Stimulated activated CD8-positive, alpha-beta memory T cell treated with anti-CD3 and anti-CD28 coated beads, Interleukin-7, amount 100 ng/mL, for 1 hour (primary cell): ENCODE data around the gene CRIM1.
"Not testable (repeated sequence)": the region's sequence is repeated elsewhere in the genome, so short reads cannot be mapped to it uniquely, and the experiment has no call there.

Source experiments
- DNase-seq, 2 donors: peaks; one replicate each; pipeline ENCODE4 v3.0.0-alpha.2; 2020; ENCODE audit warnings: low read depth in 2 of 2

Gene CRIM1, protein sequence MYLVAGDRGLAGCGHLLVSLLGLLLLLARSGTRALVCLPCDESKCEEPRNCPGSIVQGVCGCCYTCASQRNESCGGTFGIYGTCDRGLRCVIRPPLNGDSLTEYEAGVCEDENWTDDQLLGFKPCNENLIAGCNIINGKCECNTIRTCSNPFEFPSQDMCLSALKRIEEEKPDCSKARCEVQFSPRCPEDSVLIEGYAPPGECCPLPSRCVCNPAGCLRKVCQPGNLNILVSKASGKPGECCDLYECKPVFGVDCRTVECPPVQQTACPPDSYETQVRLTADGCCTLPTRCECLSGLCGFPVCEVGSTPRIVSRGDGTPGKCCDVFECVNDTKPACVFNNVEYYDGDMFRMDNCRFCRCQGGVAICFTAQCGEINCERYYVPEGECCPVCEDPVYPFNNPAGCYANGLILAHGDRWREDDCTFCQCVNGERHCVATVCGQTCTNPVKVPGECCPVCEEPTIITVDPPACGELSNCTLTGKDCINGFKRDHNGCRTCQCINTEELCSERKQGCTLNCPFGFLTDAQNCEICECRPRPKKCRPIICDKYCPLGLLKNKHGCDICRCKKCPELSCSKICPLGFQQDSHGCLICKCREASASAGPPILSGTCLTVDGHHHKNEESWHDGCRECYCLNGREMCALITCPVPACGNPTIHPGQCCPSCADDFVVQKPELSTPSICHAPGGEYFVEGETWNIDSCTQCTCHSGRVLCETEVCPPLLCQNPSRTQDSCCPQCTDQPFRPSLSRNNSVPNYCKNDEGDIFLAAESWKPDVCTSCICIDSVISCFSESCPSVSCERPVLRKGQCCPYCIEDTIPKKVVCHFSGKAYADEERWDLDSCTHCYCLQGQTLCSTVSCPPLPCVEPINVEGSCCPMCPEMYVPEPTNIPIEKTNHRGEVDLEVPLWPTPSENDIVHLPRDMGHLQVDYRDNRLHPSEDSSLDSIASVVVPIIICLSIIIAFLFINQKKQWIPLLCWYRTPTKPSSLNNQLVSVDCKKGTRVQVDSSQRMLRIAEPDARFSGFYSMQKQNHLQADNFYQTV

GRCh38 chr2:36355151-36355889 lies at the start of gene CRIM1:
Gene CRIM1 (plus strand): TSS chr2:36355778. CDS start chr2:36356293, 515 bp downstream.
- no peak for DNase-seq

DNA sequence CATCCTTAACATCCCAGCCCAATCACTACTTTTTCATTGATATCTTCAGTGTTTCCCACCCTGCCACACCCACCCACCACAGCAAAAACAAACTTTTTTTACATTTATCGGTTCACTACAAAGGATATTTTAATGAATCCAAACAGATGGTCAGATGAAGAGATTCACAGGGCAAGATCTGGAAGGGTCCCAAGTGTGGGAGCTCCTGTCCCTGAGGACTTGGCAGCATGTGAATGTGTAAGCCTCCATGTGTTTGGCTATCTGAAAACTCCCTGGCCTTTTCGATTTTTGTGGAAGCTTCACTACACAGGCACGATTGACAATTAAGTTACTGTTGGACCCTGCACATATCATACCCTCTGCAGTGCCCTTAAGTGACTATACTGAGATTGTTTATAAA lies 48.1 kb upstream of the CRIM1 start:
- no peak for DNase-seq

GRCh38 chr2:36310444-36310843 lies 45.1 kb upstream of the CRIM1 start:
- not testable (repeated sequence) for DNase-seq

- no peak for DNase-seq
Measured at GRCh38 chr2:36318547-36318946, 37.0 kb upstream of the CRIM1 start.

DNA sequence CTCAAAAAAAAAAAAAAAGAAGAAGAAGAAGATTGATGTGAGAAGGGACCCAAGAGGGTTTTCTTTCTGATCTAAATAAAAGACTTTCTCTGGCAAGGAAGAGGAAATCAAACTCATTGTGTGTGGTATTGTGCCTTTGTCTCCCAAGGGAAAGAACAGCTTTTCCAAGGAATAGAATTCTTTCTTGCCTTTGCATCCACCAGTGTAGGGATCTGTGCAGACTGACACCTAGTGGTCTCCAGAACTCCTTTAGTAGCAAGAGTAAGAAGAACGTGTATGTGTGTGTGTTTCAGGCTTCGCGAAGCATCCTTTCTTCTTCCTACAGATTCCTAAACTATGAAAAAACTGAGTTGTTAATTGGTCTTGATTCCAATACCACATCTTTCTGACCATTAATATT lies 33.5 kb upstream of the CRIM1 start:
- no peak for DNase-seq

DNA sequence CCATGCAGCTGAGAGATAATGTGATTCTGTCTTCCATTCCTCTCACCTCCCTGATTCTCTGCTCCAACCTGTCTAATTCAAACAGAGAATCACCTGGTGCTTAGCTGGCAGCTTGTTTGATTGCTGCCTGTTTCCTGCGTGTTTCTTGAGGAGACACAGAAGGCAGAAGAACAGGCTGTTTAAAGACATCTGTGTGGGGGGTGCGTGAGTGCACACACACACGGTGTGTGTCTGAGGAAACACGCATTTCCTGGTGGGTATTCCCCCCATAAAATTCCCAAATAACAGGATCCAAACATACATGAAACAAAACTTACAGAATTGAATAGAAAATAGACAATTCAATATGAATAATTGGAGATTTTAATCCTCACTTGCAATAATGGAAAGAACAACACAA lies 29.3 kb upstream of the CRIM1 start:
- DNase-seq = no peak

GRCh38 chr2:36329251-36329650 lies 26.3 kb upstream of the CRIM1 start:
- DNase-seq = no peak

DNA sequence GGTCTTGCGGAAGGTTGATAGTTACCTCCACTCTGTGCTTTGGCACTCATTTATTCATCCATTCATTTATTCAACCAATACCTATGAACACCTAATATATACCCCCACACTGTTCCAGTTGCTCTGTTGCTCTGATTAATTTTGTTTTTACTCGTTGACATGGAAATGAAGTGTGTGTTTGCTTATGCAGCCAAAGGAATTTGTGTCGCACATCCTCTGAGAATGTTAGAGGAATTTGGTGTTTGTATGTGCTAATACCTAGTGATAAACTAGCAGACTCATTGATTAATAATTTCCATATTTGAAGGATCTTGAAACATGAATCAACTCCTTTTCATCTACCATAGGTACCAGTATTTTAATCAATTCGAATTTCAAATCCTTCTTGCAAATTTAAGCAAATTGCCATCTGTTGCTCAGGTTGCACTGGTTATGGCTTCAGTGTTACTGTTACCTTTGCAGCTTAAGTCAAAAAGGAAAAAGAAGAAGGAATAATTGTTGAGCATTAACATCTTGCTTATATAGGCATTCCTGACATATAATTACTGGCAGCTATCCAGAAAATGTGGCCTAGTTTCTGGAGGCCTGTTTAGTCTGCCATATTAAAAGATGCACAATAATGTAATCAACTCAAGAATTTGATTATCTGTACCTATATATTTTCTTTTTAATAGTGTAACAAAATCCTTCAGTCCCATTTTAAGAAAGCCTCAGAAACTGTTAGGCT lies 25.7 kb upstream of the CRIM1 start:
- DNase-seq = no peak

GRCh38 chr2:36330473-36331395 lies 24.8 kb upstream of the CRIM1 start:
- DNase-seq = no peak

DNA sequence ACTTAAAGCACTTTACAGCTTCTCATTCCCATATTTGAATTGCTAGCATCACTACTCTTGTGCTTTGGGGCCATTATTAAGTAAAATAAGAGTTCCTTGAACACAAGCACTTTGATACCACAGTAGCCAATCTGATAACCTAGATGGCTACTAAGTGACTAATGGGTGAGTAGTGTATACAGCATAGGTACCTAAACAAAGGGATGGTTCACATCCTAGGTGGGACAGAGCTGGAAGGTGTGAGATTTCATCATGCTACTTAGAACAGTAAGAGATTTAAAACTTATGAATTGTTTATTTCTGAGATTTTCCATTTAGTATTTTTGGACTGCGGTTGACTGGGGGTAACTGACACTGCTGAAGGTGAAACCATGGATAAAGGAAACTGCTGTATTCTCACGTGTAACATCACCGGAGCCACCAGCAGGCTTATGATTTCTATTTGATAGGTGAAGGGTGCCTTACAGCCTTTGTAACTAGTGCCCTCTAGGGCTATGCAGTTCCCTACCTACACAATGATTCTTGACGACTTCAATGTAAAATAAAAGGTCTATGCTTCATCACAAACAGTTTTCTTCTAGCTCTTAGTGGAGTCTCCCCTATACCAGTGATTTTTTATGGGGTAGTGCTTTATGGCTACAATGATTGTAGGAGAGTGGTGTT lies 22.1 kb upstream of the CRIM1 start:
- DNase-seq = no peak

- DNase-seq = no peak
Measured at GRCh38 chr2:36335597-36335996, 20.0 kb upstream of the CRIM1 start.

- no peak for DNase-seq
Measured at GRCh38 chr2:36336321-36336720, 19.3 kb upstream of the CRIM1 start.

DNA sequence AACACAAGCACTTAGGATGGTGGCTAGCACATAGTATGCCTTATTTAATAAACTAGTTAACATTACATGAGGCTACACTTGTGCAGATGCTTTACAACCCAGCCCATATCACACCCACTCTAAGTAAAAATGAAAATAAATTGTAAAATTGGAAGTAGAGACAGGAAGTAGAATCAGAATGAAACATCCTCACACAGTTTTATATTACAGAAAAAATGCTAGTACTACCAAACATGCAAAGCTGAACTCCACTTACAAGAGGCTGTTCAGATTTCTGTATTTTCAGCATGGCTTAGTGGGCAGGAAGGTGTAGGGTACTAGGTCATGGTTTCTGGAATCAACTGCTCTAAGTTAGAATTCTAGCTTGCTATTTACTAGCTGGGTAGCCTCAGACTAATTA lies 18.2 kb upstream of the CRIM1 start:
- no peak for DNase-seq

DNA sequence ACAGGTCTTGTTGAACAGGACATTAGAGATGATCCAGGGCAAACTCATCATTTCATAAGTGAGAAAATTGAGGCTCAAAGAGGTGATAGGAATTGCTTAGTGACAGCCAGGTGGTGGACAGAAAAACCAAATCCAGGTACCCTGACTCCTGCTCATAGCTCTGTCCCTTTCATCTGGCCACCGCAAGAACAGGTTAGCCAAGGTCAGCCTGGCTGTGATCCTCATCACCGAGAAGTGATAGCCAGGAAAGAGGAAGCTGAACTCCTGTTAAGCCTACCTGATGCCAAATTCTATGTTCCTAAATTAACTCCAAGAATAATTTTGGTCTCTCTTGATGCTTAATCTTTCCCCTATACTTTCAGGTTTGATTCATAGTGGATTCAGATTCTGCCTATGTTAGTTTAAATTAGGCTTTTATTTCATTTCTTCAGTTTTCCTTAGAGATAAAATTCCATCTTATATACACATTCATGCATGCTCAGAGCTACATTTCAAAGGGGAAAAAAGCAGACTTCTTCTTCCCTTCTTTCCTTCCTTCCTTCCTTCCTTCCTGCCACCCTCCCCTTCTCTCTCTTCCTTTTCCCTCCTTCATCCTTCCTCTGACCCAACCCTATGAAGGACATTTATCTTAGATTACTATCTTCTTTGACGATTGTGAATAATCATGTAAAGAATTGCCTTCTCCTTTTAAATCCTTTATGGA lies 17.3 kb upstream of the CRIM1 start:
- DNase-seq = no peak

DNA sequence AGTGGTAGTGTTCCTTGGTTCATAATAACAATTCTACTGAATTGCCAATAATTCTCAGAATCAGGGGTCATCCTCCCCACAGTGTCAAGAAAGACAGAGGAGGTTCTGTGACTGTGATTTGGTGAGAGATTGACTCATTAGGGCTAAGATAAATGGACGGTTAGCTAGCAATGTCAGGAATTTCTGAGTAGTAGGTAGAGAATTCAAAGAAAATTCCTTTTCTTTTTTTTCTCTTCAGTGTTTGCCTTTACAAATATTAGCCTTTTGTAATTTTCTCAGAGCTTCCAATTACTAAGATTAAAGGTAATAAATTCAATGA lies 16.8 kb upstream of the CRIM1 start:
- DNase-seq = no peak

- no peak for DNase-seq
Measured at GRCh38 chr2:36339607-36340218, 15.9 kb upstream of the CRIM1 start.

DNA sequence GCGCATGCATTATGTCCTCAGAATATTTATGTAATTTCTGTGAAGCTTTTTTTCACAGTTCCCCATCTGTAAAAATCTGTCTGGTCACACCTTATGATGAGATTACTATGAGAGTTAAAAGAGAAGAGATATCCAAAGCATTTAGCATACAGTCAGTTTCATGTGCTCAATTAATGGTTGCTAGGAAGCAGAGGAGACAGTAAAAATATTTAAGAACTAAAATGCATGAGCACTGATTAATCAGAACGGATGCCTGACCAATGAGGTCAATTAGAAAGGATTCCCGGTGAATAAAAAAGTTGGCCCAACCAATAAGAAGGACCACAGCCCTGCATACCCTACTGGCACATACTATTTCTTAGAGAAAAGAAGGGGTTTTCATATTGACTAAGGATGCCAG lies 12.0 kb upstream of the CRIM1 start:
- no peak for DNase-seq

DNA sequence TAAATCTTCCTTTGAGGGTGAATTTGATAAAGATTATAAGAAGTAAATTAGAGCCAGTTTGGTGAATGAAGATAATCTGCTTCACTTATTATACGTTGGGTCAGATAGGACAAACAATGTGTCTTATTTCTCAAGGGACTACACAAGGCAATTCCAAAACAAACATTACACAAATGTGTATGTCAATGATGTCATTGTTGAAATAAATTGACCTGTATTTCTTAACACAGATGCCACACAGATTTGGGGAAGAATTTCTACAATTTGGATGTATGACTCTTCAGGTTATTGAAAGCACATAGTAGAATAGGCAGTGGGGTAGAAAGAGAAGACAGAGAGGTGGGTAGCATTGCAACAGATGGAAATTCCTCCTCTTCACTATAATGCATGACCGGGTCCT lies 6.9 kb upstream of the CRIM1 start:
- no peak for DNase-seq

- no peak for DNase-seq
Measured at GRCh38 chr2:36351291-36351690, 4.3 kb upstream of the CRIM1 start.
